H9 (cell line): ENCODE data around the gene CCL13. TPM values are rescaled to one million over a fixed set of nuclear protein-coding genes. Genes with fewer than 3 reads are reported as not detected.

Source experiments
- DNase-seq: peaks from one replicate; pipeline ENCODE4 v3.0.0-alpha.2; 2017
- H2AFZ ChIP-seq: one replicate; pipeline ENCODE4 v1.6.1; 2013; ENCODE audit warnings: mild to moderate bottlenecking, low read length, control low read depth, moderate library complexity
- H2AK5ac ChIP-seq: 2 replicates; pipeline ENCODE4 v1.6.1; 2013; ENCODE audit warnings: low read length, control low read depth, mixed read lengths; ENCODE audit not compliant: insufficient read length
- H2BK120ac ChIP-seq: one replicate; pipeline ENCODE4 v1.6.1; 2013; ENCODE audit warnings: low read depth, mild to moderate bottlenecking, low read length, control low read depth, inconsistent platforms; ENCODE audit not compliant: poor library complexity, severe bottlenecking
- H2BK12ac ChIP-seq: 2 replicates; pipeline ENCODE4 v1.6.1; 2013; ENCODE audit warnings: low read length, control low read depth, mixed read lengths, low read depth; ENCODE audit not compliant: insufficient read length
- H2BK15ac ChIP-seq: 2 replicates; pipeline ENCODE4 v1.6.1; 2013; ENCODE audit warnings: low read depth, low read length, control low read depth
- H2BK20ac ChIP-seq: one replicate; pipeline ENCODE4 v1.6.1; 2013; ENCODE audit warnings: low read depth, mild to moderate bottlenecking, low read length, control low read depth, inconsistent platforms; ENCODE audit not compliant: poor library complexity, severe bottlenecking
- H2BK5ac ChIP-seq: 2 replicates; pipeline ENCODE4 v1.6.1; 2013; ENCODE audit warnings: low read length, control low read depth, mixed read lengths; ENCODE audit not compliant: insufficient read length
- H3K14ac ChIP-seq: 2 replicates; pipeline ENCODE4 v1.6.1; 2013; ENCODE audit warnings: low read length, control low read depth; ENCODE audit not compliant: insufficient read depth
- H3K18ac ChIP-seq: 2 replicates; pipeline ENCODE4 v1.6.1; 2013; ENCODE audit warnings: low read depth, mild to moderate bottlenecking, mixed read lengths, low read length, control low read depth; ENCODE audit not compliant: insufficient read length
- H3K23ac ChIP-seq: 2 replicates; pipeline ENCODE4 v1.6.1; 2013; ENCODE audit warnings: low read length, control low read depth, mixed read lengths, low read depth; ENCODE audit not compliant: insufficient read length
- H3K23me2 ChIP-seq: 2 replicates; pipeline ENCODE4 v1.6.1; 2013; ENCODE audit warnings: low read depth, mild to moderate bottlenecking, mixed read lengths, low read length, control low read depth; ENCODE audit not compliant: insufficient read length, poor library complexity, severe bottlenecking
- H3K27ac ChIP-seq: 2 replicates; pipeline ENCODE4 v1.5.1; 2013; ENCODE audit warnings: low read length, control low read depth, mixed read lengths, low read depth; ENCODE audit not compliant: insufficient read length
- H3K27me3 ChIP-seq: 2 replicates; pipeline ENCODE4 v1.6.1; 2013; ENCODE audit warnings: low read length, control low read depth, inconsistent platforms; ENCODE audit not compliant: insufficient read depth
- H3K4ac ChIP-seq: 2 replicates; pipeline ENCODE4 v1.6.1; 2013; ENCODE audit warnings: low read depth, mild to moderate bottlenecking, control low read depth, inconsistent platforms, low read length, moderate library complexity
- H3K4me1 ChIP-seq: 2 replicates; pipeline ENCODE4 v1.6.1; 2013; ENCODE audit warnings: low read length, control low read depth, inconsistent platforms; ENCODE audit not compliant: insufficient read depth
- H3K4me2 ChIP-seq: 2 replicates; pipeline ENCODE4 v1.6.1; 2013; ENCODE audit warnings: low read length, control low read depth, mixed read lengths; ENCODE audit not compliant: insufficient read length, insufficient read depth
- H3K56ac ChIP-seq: 2 replicates; pipeline ENCODE4 v1.6.1; 2013; ENCODE audit warnings: low read depth, mild to moderate bottlenecking, mixed read lengths, low read length, control low read depth; ENCODE audit not compliant: insufficient read length
- H3K79me1 ChIP-seq: 2 replicates; pipeline ENCODE4 v1.6.1; 2013; ENCODE audit warnings: low read depth, mild to moderate bottlenecking, moderate library complexity, low read length, control low read depth, inconsistent platforms; ENCODE audit not compliant: insufficient read depth, poor library complexity, severe bottlenecking
- H3K79me2 ChIP-seq: 2 replicates; pipeline ENCODE4 v1.6.1; 2013; ENCODE audit warnings: low read length, control low read depth, inconsistent platforms; ENCODE audit not compliant: insufficient read depth
- H3K9ac ChIP-seq: 2 replicates; pipeline ENCODE4 v1.6.1; 2013; ENCODE audit warnings: low read length, control low read depth, mixed read lengths; ENCODE audit not compliant: insufficient read length; ENCODE audit errors: extremely low read depth
- H3K9me3 ChIP-seq: one replicate; pipeline ENCODE4 v1.6.1; 2013; ENCODE audit warnings: low read depth, low read length, inconsistent platforms; ENCODE audit not compliant: control insufficient read depth
- H3T11ph ChIP-seq: one replicate; pipeline ENCODE4 v1.6.1; 2013; ENCODE audit warnings: mild to moderate bottlenecking, low read length, control low read depth, inconsistent platforms
- H4K20me1 ChIP-seq: one replicate; pipeline ENCODE4 v1.6.1; 2013; ENCODE audit not compliant: control insufficient read depth, insufficient read length, insufficient read depth
- H4K5ac ChIP-seq: 2 replicates; pipeline ENCODE4 v1.6.1; 2013; ENCODE audit warnings: low read depth, mild to moderate bottlenecking, mixed read lengths, low read length, control low read depth; ENCODE audit not compliant: insufficient read length
- H4K8ac ChIP-seq: replicated peaks from 2 replicates; pipeline ENCODE4 v1.6.1; 2013; ENCODE audit warnings: low read length, control low read depth, mixed read lengths, low read depth; ENCODE audit not compliant: insufficient read length
- H4K91ac ChIP-seq: 2 replicates; pipeline ENCODE4 v1.6.1; 2013; ENCODE audit warnings: low read depth, mild to moderate bottlenecking, moderate library complexity, mixed read lengths, low read length, control low read depth; ENCODE audit not compliant: insufficient read length
- H3K27ac Mint-ChIP-seq, 3 experiments: 2 replicates in 2 of 3; 3 replicates in 1 of 3; pipeline ENCODE4 v1.8.0; 2020 to 2021; ENCODE audit warnings: mixed read lengths in 3 of 3, mild to moderate bottlenecking in 1 of 3, moderate library complexity in 1 of 3
- H3K27me3 Mint-ChIP-seq: 2 replicates; pipeline ENCODE4 v1.8.0; 2021; ENCODE audit warnings: low read depth, mild to moderate bottlenecking, moderate library complexity, mixed read lengths
- H3K36me3 Mint-ChIP-seq, 3 experiments: 2 replicates in 2 of 3; 3 replicates in 1 of 3; pipeline ENCODE4 v1.8.0; 2020 to 2021; ENCODE audit warnings: low read depth in 3 of 3, mixed read lengths in 3 of 3; ENCODE audit not compliant: insufficient read depth in 1 of 3
- H3K4me1 Mint-ChIP-seq, 2 experiments: 2 replicates each; pipeline ENCODE4 v1.8.0; 2020; ENCODE audit warnings: mixed read lengths in 2 of 2
- H3K4me3 Mint-ChIP-seq, 2 experiments: 2 replicates in 1 of 2; 3 replicates in 1 of 2; pipeline ENCODE4 v1.8.0; 2020 to 2021; ENCODE audit warnings: mild to moderate bottlenecking in 2 of 2, mixed read lengths in 2 of 2, moderate library complexity in 1 of 2
- H3K9me3 Mint-ChIP-seq, 2 experiments: 2 replicates in 1 of 2; 3 replicates in 1 of 2; pipeline ENCODE4 v1.8.0; 2020; ENCODE audit warnings: mild to moderate bottlenecking in 2 of 2, mixed read lengths in 2 of 2, moderate library complexity in 1 of 2
- CTCF ChIP-seq: fragments of 200-600 bp; sonication (generic); conservative IDR thresholded peaks from 3 replicates; pipeline ENCODE4 v1.8.0; 2021; ENCODE audit warnings: antibody characterized with exemption, mild to moderate bottlenecking
- WGBS: extraction: QIAGEN DNeasy Blood & Tissue Kit; methylation state at CpG from one replicate; pipeline ENCODE4 v1.1.7; 2013; ENCODE audit warnings: missing lambda C conversion rate, low lambda C conversion rate, mixed read lengths; ENCODE audit not compliant: insufficient read length; ENCODE audit errors: extremely low coverage; 5-methylcytosine and 5-hydroxymethylcytosine counted together
- total RNA-seq: library from RNA; stranded (reverse); gene quantifications from 2 replicates; pipeline ENCODE4 v1.2.1, GENCODE V29; 2021

The CCL13 gene
- total RNA-seq, 1 experiment from 2014 or later = not detected

DNA sequence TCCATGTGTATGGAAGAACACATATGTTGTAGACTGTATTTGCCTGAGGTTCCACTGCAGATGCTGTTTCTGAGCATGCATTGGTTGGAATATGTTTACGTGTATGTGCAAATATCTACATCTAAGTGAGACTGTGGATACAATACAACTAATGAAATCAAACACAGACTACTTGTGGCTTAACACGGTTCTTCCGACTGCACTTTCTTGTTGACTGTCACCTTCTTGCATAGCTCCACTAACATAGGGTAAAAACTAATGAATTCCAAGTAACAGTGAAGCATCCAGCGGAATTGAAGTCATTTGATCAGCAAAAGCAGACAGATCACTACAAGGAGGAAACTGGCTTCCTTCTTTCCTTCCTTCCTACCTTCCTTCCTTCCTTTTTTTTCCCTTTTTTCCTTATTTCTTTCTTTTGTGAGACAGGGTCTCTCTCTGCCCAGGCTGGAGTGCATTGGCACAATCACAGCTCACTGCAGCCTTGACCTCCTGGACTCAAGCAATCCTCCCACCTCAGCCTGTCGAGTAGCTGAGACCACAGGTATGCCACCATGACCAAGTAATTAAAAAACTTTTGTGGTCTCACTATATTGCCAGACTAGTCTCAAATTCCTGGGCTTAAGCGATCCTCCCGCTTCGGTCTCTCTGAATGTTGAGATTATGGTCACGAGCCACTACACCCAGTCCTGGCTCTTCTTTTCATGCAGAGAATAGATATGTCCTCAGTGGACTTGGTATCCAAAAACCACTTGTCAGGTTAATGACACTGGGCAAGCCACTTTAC, 28.7 kb downstream of the CCL13 start:
- no peak overlapping the region for H2BK12ac ChIP-seq
- H2BK15ac ChIP-seq = no peak overlapping the region
- no peaks in the 10 kb centered on the region for H3K23me2 ChIP-seq
- Mint-ChIP-seq H3K36me3 (no peaks in the 10 kb centered on the region), H3K9me3 (no peaks in the 10 kb centered on the region), H3K27ac (no peak overlapping the region; a peak in 1 of 7 replicates), H3K27me3 (peaks cover 13% of the 10 kb centered on the region), H3K4me1 (peaks cover 3 to 9% of the 10 kb centered on the region in 2 experiments; a peak in 2 of 4 replicates), H3K4me3 (no peak overlapping the region)
- no peaks in the 10 kb centered on the region for H3K4me1 ChIP-seq
- H3T11ph ChIP-seq = no peak overlapping the region
- H4K5ac ChIP-seq = no peak overlapping the region
- H2BK5ac ChIP-seq = no peak overlapping the region
- no peak overlapping the region for H3K23ac ChIP-seq
- WGBS = no CpG with 5 or more reads among the region's 9 CpGs
- H2AK5ac ChIP-seq = no peak overlapping the region
- no peak overlapping the region for H3K56ac ChIP-seq
- no peaks in the 10 kb centered on the region for H3K9me3 ChIP-seq
- H3K14ac ChIP-seq = no peak overlapping the region
- no peak overlapping the region for H2AFZ ChIP-seq
- H3K27ac ChIP-seq = no peak overlapping the region
- H3K18ac ChIP-seq = no peak overlapping the region
- DNase-seq = peak; percentile 10
- H4K20me1 ChIP-seq = no peaks in the 10 kb centered on the region
- no peak overlapping the region for H3K4ac ChIP-seq
- H2BK20ac ChIP-seq = no peak overlapping the region
- no peak overlapping the region for H4K91ac ChIP-seq
- H3K9ac ChIP-seq = no peak overlapping the region
- H3K79me2 ChIP-seq = no peaks in the 10 kb centered on the region
- no peak overlapping the region for H4K8ac ChIP-seq
- H3K79me1 ChIP-seq = no peaks in the 10 kb centered on the region
- no peak overlapping the region for H3K4me2 ChIP-seq
- H2BK120ac ChIP-seq = no peak overlapping the region
- TF ChIP-seq CTCF = no peak
- no peaks in the 10 kb centered on the region for H3K27me3 ChIP-seq
